Vagina (tissue), 2 donors: ENCODE data around the gene PIK3C2B.

Source experiments
- POLR2A ChIP-seq, 2 donors: fragments of 450-650 bp; IDR thresholded peaks; one replicate each; pipeline ENCODE4 v1.6.1; 2017; ENCODE audit warnings: antibody characterized with exemption in 2 of 2, mild to moderate bottlenecking in 2 of 2, moderate library complexity in 2 of 2
- TF ChIP-seq, protein P1 (sequence below), 3 experiments: fragments of 450-650 bp in 2 of 3; fragments of 200-600 bp in 1 of 3; sonication (generic) in 1 of 3; IDR thresholded peaks; one replicate each; pipeline ENCODE4 v1.5.1; 2017 to 2019; ENCODE audit warnings: antibody characterized with exemption in 3 of 3, mild to moderate bottlenecking in 2 of 3, moderate library complexity in 2 of 3

DNA sequence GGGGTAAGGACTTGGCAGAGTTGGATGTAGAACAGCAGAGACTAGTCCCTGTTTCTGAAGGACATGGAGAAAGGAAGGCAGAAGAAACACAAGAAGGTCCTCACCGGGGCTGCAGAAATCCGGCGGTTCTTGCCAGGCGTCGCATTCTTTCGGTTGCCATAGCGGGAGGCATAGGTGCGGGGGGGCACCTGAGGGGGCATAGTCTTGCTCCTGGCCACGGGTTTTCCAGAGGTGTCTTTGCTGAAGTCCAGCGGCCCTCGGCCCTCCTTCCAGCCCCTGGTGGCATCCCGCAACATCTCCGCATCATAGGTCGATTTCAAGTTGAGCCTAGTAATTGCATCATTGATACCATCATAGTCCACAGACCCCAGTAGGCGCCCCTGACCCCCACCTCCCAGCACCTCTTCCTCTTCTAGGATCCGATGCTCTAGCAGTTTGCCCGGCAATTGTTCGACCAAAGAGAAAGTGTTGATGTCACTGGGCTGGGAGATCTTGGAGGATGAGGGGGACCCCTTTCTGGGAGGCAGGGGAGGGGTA, 25.8 kb downstream of the PIK3C2B start:
- TF ChIP-seq POLR2A (IDR thresholded peaks at IDR 0.05), result no peak
- TF ChIP-seq, protein P1, sequence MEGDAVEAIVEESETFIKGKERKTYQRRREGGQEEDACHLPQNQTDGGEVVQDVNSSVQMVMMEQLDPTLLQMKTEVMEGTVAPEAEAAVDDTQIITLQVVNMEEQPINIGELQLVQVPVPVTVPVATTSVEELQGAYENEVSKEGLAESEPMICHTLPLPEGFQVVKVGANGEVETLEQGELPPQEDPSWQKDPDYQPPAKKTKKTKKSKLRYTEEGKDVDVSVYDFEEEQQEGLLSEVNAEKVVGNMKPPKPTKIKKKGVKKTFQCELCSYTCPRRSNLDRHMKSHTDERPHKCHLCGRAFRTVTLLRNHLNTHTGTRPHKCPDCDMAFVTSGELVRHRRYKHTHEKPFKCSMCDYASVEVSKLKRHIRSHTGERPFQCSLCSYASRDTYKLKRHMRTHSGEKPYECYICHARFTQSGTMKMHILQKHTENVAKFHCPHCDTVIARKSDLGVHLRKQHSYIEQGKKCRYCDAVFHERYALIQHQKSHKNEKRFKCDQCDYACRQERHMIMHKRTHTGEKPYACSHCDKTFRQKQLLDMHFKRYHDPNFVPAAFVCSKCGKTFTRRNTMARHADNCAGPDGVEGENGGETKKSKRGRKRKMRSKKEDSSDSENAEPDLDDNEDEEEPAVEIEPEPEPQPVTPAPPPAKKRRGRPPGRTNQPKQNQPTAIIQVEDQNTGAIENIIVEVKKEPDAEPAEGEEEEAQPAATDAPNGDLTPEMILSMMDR (IDR thresholded peaks at IDR 0.05), result no peak
